GM18867 (cell line): ENCODE results near the gene UGT1A5.
"Not testable (repeated sequence)": the region's sequence is repeated elsewhere in the genome, so short reads cannot be mapped to it uniquely, and the experiment has no call there.

Source experiments
- ATAC-seq: cut with Tn5 transposase; IDR thresholded peaks from one replicate; pipeline ENCODE4 v1.9.1; 2021; ENCODE audit warnings: mild to moderate bottlenecking, moderate library complexity; ENCODE audit not compliant: unreplicated experiment

Gene UGT1A5

DNA sequence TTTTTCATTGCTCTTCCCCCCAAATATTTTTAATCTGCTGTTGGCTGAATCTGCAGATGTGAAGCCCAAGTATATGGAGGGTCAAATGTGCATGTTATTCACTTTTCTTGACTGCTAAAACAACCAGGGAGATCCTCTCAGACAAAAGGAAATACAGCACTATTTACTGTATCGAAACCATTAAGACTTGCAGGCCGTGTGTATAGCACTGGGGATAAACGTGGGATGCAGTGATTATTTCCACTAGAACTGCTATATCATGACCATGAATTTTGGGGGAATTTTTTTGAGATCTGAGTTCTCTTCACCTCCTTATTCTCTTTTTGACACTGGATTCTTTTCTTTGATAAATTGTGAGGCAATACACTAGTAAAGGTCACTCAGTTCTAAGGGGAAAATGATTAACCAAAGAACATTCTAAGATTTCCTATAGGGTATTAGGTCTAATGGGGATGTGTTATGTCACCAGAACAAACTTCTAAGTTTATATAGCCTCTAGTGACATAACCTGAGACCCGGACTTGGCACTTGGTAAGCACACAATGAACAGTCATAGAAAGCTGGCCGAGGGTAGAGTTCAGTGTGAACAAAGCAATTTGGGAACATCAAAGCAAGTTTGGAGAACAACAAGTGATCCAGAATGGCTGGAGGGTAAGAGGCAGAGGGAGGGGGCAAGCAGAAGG lies 32.5 kb downstream of the UGT1A5 start:
- ATAC-seq: no peak

DNA sequence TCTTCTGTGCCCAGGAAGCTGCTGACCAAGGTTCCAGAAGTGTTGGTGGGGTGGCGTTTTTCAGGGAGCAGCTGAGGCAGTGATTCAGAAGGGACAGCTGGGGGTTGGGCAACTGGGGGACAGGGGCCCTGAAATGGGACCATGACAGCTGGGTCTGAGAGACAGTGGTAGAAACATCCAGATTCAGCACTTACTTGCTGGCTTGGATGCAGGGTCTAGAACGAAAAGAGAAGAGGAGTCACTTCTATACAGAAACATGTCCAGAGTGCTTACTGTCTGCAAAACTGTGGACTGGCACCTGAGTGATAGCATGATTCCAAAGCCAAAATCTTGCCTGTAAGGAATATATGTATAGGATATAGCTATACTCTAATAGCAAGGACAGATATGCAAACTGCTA lies 33.1 kb downstream of the UGT1A5 start:
- not testable (repeated sequence) for ATAC-seq

GRCh38 chr2:233746475-233747282 lies 34.0 kb downstream of the UGT1A5 start:
- no peak for ATAC-seq

- ATAC-seq: no peak
Measured at GRCh38 chr2:233747283-233747544, 34.5 kb downstream of the UGT1A5 start.

GRCh38 chr2:233750689-233751088 lies 38.0 kb downstream of the UGT1A5 start:
- ATAC-seq: not testable (repeated sequence)

DNA sequence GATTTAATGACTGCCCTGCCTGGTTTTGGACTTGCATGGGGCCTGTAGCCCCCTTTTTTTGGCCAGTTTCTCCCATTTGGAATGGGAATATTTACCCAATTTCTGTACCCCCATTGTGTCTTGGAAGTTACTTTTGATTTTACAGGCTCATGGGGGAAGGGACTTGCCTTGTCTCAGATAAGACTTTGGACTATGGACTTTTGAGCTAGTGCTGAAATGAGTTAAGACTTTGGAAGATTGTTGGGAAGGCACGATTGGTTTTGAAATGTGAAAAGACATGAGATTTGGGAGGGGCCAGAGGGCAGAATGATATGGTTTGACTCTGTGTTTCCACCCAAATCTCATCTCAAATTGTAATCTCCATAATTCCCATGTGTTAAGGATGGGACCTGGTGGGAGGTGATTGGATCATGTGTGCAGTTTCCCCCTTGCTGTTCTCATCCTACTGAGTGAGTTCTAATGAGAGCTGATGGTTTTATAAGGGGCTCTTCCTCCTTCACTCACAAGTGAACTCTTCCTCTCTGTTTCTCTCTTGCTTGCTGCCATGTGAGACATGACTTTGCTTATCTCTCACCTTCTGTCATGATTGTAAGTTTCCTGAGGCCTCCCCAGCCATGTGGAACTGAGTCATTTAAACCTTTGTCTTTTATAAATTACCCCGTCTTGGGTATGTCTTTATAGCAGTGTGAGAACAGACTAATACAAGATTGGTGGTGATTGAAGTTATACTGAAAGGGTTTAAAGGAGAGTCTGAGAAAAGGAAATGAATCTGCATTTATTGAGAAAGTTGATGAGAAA lies 38.7 kb downstream of the UGT1A5 start:
- ATAC-seq: not testable (repeated sequence)

DNA sequence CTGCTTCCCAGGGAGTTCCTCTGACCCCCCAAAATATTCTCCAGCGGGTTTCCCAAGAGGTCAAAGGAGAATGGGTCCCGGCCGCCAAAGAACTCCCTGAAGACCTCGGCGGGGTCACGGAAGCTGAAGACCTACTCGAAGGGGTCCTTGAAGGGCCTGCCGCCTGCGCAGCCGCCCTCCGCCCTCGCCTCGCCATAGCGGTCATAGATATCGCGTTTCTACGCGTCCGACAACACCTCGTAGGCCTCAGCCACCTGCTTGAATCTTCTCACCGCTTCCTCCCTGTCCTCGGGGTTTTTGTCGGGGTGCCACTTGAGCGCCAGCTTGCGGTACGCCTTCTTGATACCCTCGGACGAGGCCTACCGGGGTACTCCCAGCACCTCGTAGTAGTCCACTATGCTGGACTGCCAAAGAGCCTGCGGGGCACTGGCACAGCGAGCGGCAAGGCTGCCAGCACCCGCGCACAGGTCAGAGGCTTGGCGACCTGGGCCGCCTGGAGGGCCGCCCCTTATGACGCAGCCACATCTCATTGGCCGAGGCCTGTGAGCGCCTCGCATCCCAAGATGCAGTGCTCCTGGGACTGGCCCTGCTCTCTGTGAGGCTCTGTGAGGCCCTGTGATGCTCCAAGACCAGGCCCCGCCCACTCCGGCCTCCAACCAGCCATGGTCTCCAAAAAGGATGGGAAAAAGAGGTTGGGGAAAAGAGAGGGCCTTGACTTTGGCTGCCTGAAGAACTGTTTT lies 42.3 kb downstream of the UGT1A5 start:
- ATAC-seq: no peak

DNA sequence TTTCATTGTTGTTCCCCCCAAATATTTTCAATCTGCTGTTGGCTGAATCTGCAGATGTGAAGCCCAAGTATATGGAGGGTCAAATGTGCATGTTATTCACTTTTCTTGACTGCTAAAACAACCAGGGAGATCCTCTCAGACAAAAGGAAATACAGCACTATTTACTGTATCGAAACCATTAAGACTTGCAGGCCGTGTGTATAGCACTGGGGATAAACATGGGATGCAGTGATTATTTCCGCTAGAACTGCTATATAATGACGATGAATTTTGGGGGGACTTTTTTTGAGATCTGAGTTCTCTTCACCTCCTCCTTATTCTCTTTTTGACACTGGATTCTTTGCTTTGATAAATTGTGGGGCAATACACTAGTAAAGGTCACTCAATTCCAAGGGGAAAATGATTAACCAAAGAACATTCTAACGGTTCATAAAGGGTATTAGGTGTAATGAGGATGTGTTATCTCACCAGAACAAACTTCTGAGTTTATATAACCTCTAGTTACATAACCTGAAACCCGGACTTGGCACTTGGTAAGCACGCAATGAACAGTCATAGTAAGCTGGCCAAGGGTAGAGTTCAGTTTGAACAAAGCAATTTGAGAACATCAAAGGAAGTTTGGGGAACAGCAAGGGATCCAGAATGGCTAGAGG lies 43.8 kb downstream of the UGT1A5 start:
- ATAC-seq: no peak

DNA sequence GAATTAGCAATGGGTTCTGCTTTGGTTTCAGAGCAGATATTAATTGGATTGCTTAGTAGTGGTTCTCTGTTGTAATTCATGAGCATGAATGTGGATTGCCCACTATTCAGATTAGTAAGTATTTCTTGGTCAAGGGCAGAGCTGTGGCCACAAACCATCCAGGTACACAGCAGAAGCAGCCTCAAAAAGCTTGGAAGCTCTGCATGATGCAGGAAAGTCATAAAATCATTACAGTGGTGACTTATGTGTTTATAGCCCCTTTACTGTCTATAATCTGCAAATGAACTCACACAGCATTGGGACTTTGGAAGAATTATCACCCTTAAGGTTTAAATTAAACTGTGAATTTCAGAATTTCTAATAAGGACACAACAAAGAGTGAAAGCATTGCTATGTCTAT lies 45.4 kb downstream of the UGT1A5 start:
- no peak for ATAC-seq

DNA sequence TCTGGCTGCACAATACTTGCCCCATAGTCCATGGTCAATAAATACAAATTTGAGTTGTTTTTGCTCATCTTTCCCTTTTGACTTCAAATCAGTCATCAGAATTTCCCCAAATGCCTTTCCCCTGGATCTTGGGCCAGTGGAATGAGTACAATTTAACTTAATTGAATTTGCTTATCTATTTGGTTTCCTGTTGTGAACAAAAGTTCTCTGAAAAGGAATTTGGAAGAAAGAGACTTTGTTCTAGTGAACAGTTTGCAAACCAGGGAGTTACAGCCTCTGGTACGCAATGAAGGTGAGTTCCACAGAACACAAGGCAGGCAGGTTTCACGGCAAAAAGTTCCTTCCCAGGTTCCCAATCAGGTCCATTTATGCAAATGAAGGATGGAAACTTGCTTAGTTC lies 46.1 kb downstream of the UGT1A5 start:
- ATAC-seq: no peak

DNA sequence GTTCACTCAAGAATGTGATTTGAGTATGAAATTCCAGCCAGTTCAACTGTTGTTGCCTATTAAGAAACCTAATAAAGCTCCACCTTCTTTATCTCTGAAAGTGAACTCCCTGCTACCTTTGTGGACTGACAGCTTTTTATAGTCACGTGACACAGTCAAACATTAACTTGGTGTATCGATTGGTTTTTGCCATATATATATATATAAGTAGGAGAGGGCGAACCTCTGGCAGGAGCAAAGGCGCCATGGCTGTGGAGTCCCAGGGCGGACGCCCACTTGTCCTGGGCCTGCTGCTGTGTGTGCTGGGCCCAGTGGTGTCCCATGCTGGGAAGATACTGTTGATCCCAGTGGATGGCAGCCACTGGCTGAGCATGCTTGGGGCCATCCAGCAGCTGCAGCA lies 47.3 kb downstream of the UGT1A5 start, which contains the start of gene UGT1A1:
Gene UGT1A1 (plus strand): TSS at position 228 of the 400 bp plus-strand sequence. CDS start 18 bp downstream, at position 246.
- ATAC-seq: no peak

DNA sequence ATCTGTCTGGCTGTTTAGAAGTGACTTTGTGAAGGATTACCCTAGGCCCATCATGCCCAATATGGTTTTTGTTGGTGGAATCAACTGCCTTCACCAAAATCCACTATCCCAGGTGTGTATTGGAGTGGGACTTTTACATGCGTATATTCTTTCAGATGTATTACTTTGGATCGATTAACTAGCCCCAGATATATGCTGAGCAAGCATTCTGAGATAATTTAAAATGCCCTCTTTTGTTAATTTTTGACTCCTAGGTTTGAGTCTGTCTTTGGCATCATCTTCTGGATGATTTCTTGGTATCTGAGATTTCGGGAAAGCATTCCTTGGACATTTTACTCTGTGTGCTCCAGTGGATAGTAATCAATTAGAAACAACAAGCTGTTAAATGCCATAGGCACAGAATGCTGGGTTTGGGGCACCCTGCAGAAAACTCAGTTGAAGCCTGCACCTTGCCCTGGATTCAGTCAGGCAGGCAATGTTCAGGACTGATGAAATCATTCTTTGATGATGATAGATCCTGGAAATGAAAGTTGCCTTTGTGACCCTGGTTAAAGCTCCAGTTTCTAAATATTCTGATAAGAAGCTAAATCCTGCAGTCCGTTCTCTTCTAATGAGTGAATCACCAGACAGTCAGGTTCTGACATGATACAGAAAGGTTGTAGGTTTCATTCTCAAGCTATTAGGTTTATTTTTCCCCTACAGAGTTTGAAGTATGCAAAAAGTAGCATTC lies 48.5 kb downstream of the UGT1A5 start:
- no peak for ATAC-seq

- no peak for ATAC-seq
Measured at GRCh38 chr2:233764264-233764663, 51.6 kb downstream of the UGT1A5 start.

GRCh38 chr2:233764761-233765160 lies 52.1 kb downstream of the UGT1A5 start:
- ATAC-seq: no peak

- ATAC-seq: no peak
Measured at GRCh38 chr2:233766416-233766815, 53.7 kb downstream of the UGT1A5 start.

DNA sequence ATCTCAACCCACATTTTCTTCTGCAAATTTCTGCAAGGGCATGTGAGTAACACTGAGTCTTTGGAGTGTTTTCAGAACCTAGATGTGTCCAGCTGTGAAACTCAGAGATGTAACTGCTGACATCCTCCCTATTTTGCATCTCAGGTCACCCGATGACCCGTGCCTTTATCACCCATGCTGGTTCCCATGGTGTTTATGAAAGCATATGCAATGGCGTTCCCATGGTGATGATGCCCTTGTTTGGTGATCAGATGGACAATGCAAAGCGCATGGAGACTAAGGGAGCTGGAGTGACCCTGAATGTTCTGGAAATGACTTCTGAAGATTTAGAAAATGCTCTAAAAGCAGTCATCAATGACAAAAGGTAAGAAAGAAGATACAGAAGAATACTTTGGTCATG lies 55.4 kb downstream of the UGT1A5 start:
- ATAC-seq: no peak

- ATAC-seq: no peak
Measured at GRCh38 chr2:233769260-233769659, 56.6 kb downstream of the UGT1A5 start.

GRCh38 chr2:233772153-233772552 lies 59.4 kb downstream of the UGT1A5 start:
- ATAC-seq: no peak

- ATAC-seq: no peak
Measured at GRCh38 chr2:233772583-233772982, 59.9 kb downstream of the UGT1A5 start.

DNA sequence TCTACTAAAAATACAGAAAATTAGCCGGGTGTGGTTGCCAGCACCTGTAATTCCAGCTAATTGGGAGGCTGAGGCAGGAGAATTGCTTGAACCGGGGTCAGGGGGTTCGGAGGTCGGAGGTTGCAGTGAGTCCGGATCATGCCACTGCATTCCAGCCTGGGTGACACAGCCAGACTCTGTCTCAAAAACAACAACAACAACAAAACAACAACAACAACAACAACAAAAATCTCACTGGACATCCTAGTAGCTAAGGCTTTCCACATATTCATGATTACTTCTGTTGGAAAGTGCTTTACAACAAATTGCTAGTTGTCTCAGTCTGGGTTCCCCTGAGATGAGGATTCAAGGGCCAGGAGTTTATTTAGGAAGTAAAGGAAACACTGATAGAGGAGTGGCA lies 61.1 kb downstream of the UGT1A5 start:
- ATAC-seq: no peak
